SK-MEL-5 (cell line): ENCODE results near the gene LYZL1. TPM values are rescaled to one million over a fixed set of nuclear protein-coding genes. Genes with fewer than 3 reads are reported as not detected.

ENCODE experiments used
- DNase-seq: peaks from one replicate; pipeline ENCODE4 v3.0.0-alpha.2; 2016; ENCODE audit warnings: low read depth, low spot score
- in situ Hi-C: cut with HindIII; loops from 2 replicates; pipeline ENCODE4 v1.10.0; 2016; ENCODE audit warnings: low sequenced_read_pairs, high pct_unique_total_duplicates, low pct_unique_long_range_greater_than_20kb
- total RNA-seq: library from RNA; depleted of rRNA; stranded (reverse); fragments of >200 nt; shearing (Covaris generic); gene quantifications from 2 replicates; pipeline ENCODE4 v1.2.3, GENCODE V29; 2014

LYZL1 gene
- total RNA-seq, 1 experiment from 2014 or later, result not detected

GRCh38 chr10:29256586-29256985 is 32.3 kb upstream of the LYZL1 start:
- peak; percentile 68 for DNase-seq
- in situ Hi-C loops, result no loop called here

GRCh38 chr10:29257106-29257783 is 31.6 kb upstream of the LYZL1 start:
- DNase-seq, result peak; percentile 24

GRCh38 chr10:29257784-29258135 is 31.1 kb upstream of the LYZL1 start:
- DNase-seq, result no peak

More at GRCh38 chr10:29257106-29257783, 31.6 kb upstream of the LYZL1 start:
- in situ Hi-C loops, result no loop called here

GRCh38 chr10:29259498-29259897 is 29.4 kb upstream of the LYZL1 start:
- in situ Hi-C loops, result no loop called here
- DNase-seq, result no peak

More at GRCh38 chr10:29257784-29258135, 31.1 kb upstream of the LYZL1 start:
- in situ Hi-C loops, result no loop called here

GRCh38 chr10:29263506-29263905 is 25.4 kb upstream of the LYZL1 start:
- in situ Hi-C loops, result no loop called here
- no peak for DNase-seq

GRCh38 chr10:29265210-29265768 is 23.6 kb upstream of the LYZL1 start:
- in situ Hi-C loops, result no loop called here

GRCh38 chr10:29266641-29267040 is 22.2 kb upstream of the LYZL1 start:
- DNase-seq, result no peak
- in situ Hi-C loops, result no loop called here

More at GRCh38 chr10:29265210-29265768, 23.6 kb upstream of the LYZL1 start:
- DNase-seq, result no peak

GRCh38 chr10:29268011-29268410 is 20.9 kb upstream of the LYZL1 start:
- no peak for DNase-seq
- in situ Hi-C loops, result no loop called here

- in situ Hi-C loops, result no loop called here
- no peak for DNase-seq
These were observed 19.4 kb upstream of the LYZL1 start for GRCh38 chr10:29269486-29269885.

- in situ Hi-C loops, result no loop called here
- DNase-seq, result no peak
These were observed 18.0 kb upstream of the LYZL1 start for GRCh38 chr10:29270883-29271282.

- in situ Hi-C loops, result no loop called here
- no peak for DNase-seq
These were observed 17.0 kb upstream of the LYZL1 start for GRCh38 chr10:29271877-29272276.

- DNase-seq, result no peak
- in situ Hi-C loops, result no loop called here
These were observed 15.4 kb upstream of the LYZL1 start for GRCh38 chr10:29273478-29273877.

GRCh38 chr10:29276251-29276850 is 12.5 kb upstream of the LYZL1 start:
- no peak for DNase-seq
- in situ Hi-C loops, result no loop called here

- DNase-seq, result no peak
- in situ Hi-C loops, result no loop called here
These were observed 11.6 kb upstream of the LYZL1 start for GRCh38 chr10:29277296-29277695.

- in situ Hi-C loops, result no loop called here
- no peak for DNase-seq
These were observed 8.9 kb upstream of the LYZL1 start for GRCh38 chr10:29279779-29280487.

GRCh38 chr10:29280488-29280840 is 8.4 kb upstream of the LYZL1 start:
- no peak for DNase-seq
- in situ Hi-C loops, result no loop called here

- DNase-seq, result no peak
- in situ Hi-C loops, result no loop called here
These were observed 3.2 kb upstream of the LYZL1 start for GRCh38 chr10:29285624-29286051.

GRCh38 chr10:29287635-29288034 is 1.2 kb upstream of the LYZL1 start:
- no peak for DNase-seq
- in situ Hi-C loops, result no loop called here
